HEK293 (cell line): ENCODE results near the gene MYO9B.

ENCODE experiments used
- CTCF ChIA-PET: fragments of 350-600 bp; formaldehyde crosslinking; extraction: SDS; loops from one replicate; lab custom pipeline; 2021; ENCODE audit warnings: antibody characterized with exemption; lab: Yijun Ruan, JAX
- POLR2A ChIA-PET: fragments of 300-600 bp; formaldehyde crosslinking; extraction: SDS; loops from one replicate; lab custom pipeline; 2020; ENCODE audit warnings: antibody characterized with exemption, inconsistent platforms; lab: Yijun Ruan, JAX
- H3K27ac ChIP-seq: fragments of 200-500 bp; sonication (Bioruptor generic); 2 replicates; pipeline ENCODE4 v1.5.1; 2014; ENCODE audit warnings: low read depth, low read length, control low read depth, inconsistent platforms; ENCODE audit errors: extremely low read depth
- H3K36me3 ChIP-seq, 2 experiments: fragments of 200-500 bp in 1 of 2; sonication (Bioruptor generic) in 1 of 2; 1 replicate in 1 of 2; 2 replicates in 1 of 2; pipeline ENCODE4 v1.5.1; 2014 to 2017; ENCODE audit warnings: inconsistent platforms in 2 of 2, low read length in 2 of 2; ENCODE audit not compliant: control insufficient read depth in 2 of 2, insufficient read depth in 1 of 2
- H3K4me1 ChIP-seq: fragments of 200-500 bp; sonication (Bioruptor generic); 2 replicates; pipeline ENCODE4 v1.5.1; 2014; ENCODE audit warnings: mild to moderate bottlenecking, low read length, inconsistent platforms; ENCODE audit not compliant: control insufficient read depth, insufficient read depth
- H3K4me3 ChIP-seq: 2 replicates; pipeline ENCODE4 v1.5.1; 2011; ENCODE audit warnings: low read depth, mild to moderate bottlenecking, control low read depth, low read length, moderate library complexity
- H3K9me3 ChIP-seq: fragments of 200-500 bp; sonication (Bioruptor generic); 2 replicates; pipeline ENCODE4 v1.5.1; 2014; ENCODE audit warnings: low read depth, low read length, inconsistent platforms; ENCODE audit not compliant: control insufficient read depth, insufficient read depth
- AEBP2 ChIP-seq: fragments of 450-650 bp; formaldehyde crosslinking; IDR thresholded peaks from 2 replicates; pipeline ENCODE4 v1.5.1; 2016; ENCODE audit warnings: missing biosample characterization, missing genetic modification characterization, borderline replicate concordance
- ATF2 ChIP-seq: fragments of 450-650 bp; formaldehyde crosslinking; IDR thresholded peaks from 2 replicates; pipeline ENCODE4 v1.5.1; 2016; ENCODE audit warnings: missing biosample characterization, missing genetic modification characterization, low read depth
- BCL11A ChIP-seq: fragments of 450-650 bp; formaldehyde crosslinking; IDR thresholded peaks from 2 replicates; pipeline ENCODE4 v1.5.1; 2016; ENCODE audit warnings: low read depth, missing biosample characterization, missing genetic modification characterization
- BCL11B ChIP-seq: fragments of 450-650 bp; formaldehyde crosslinking; IDR thresholded peaks from 2 replicates; pipeline ENCODE4 v1.5.1; 2016; ENCODE audit warnings: low read depth, missing biosample characterization, missing genetic modification characterization
- FEZF1 ChIP-seq: fragments of 450-650 bp; formaldehyde crosslinking; IDR thresholded peaks from 2 replicates; pipeline ENCODE4 v1.5.1; 2016; ENCODE audit warnings: missing biosample characterization, missing genetic modification characterization
- GLI4 ChIP-seq: fragments of 450-650 bp; formaldehyde crosslinking; IDR thresholded peaks from 2 replicates; pipeline ENCODE4 v1.5.1; 2016; ENCODE audit warnings: missing biosample characterization, missing genetic modification characterization
- IKZF3 ChIP-seq: fragments of 450-650 bp; IDR thresholded peaks from 2 replicates; pipeline ENCODE4 v1.5.0; 2018; ENCODE audit warnings: missing biosample characterization, mild to moderate bottlenecking, missing genetic modification characterization, moderate library complexity
- KLF9 ChIP-seq: fragments of 450-650 bp; formaldehyde crosslinking; IDR thresholded peaks from 2 replicates; pipeline ENCODE4 v1.5.1; 2016; ENCODE audit warnings: missing biosample characterization, missing genetic modification characterization, low read depth
- OVOL3 ChIP-seq: fragments of 450-650 bp; formaldehyde crosslinking; IDR thresholded peaks from 2 replicates; pipeline ENCODE4 v1.5.1; 2016; ENCODE audit warnings: missing biosample characterization, missing genetic modification characterization
- PRDM6 ChIP-seq: fragments of 450-650 bp; formaldehyde crosslinking; IDR thresholded peaks from 2 replicates; pipeline ENCODE4 v1.5.1; 2017; ENCODE audit warnings: missing biosample characterization, missing genetic modification characterization
- REPIN1 ChIP-seq: fragments of 450-650 bp; formaldehyde crosslinking; IDR thresholded peaks from 2 replicates; pipeline ENCODE4 v1.5.1; 2017; ENCODE audit warnings: missing biosample characterization, missing genetic modification characterization, low read depth
- WT1 ChIP-seq: fragments of 450-650 bp; formaldehyde crosslinking; IDR thresholded peaks from 2 replicates; pipeline ENCODE4 v1.5.1; 2016; ENCODE audit warnings: missing biosample characterization, missing genetic modification characterization
- ZBTB11 ChIP-seq: fragments of 450-650 bp; formaldehyde crosslinking; conservative IDR thresholded peaks from 2 replicates; pipeline ENCODE4 v1.5.1; 2016; ENCODE audit warnings: low read depth, missing biosample characterization, missing genetic modification characterization
- ZBTB17 ChIP-seq: fragments of 450-650 bp; formaldehyde crosslinking; IDR thresholded peaks from 2 replicates; pipeline ENCODE4 v1.5.1; 2016; ENCODE audit warnings: missing biosample characterization, missing genetic modification characterization
- ZFP41 ChIP-seq: fragments of 450-650 bp; formaldehyde crosslinking; IDR thresholded peaks from 2 replicates; pipeline ENCODE4 v1.5.1; 2016; ENCODE audit warnings: missing biosample characterization, missing genetic modification characterization, borderline replicate concordance
- ZNF335 ChIP-seq: fragments of 450-650 bp; formaldehyde crosslinking; conservative IDR thresholded peaks from 2 replicates; pipeline ENCODE4 v1.5.1; 2016; ENCODE audit warnings: missing biosample characterization, missing genetic modification characterization
- ZNF449 ChIP-seq: fragments of 450-650 bp; formaldehyde crosslinking; IDR thresholded peaks from 2 replicates; pipeline ENCODE4 v1.5.1; 2017; ENCODE audit warnings: missing biosample characterization, mild to moderate bottlenecking, missing genetic modification characterization, moderate library complexity
- ZNF488 ChIP-seq: fragments of 450-650 bp; formaldehyde crosslinking; IDR thresholded peaks from 2 replicates; pipeline ENCODE4 v1.5.1; 2016; ENCODE audit warnings: missing biosample characterization, missing genetic modification characterization
- ZNF501 ChIP-seq: fragments of 450-650 bp; formaldehyde crosslinking; IDR thresholded peaks from 2 replicates; pipeline ENCODE4 v1.5.1; 2016; ENCODE audit warnings: missing biosample characterization, missing genetic modification characterization
- ZNF521 ChIP-seq: fragments of 450-650 bp; formaldehyde crosslinking; IDR thresholded peaks from 2 replicates; pipeline ENCODE4 v1.5.1; 2017; ENCODE audit warnings: missing biosample characterization, mild to moderate bottlenecking, missing genetic modification characterization
- ZNF530 ChIP-seq: fragments of 450-650 bp; formaldehyde crosslinking; IDR thresholded peaks from 2 replicates; pipeline ENCODE4 v1.5.1; 2016; ENCODE audit warnings: low read depth, missing biosample characterization, missing genetic modification characterization
- ZNF585B ChIP-seq: fragments of 450-650 bp; formaldehyde crosslinking; IDR thresholded peaks from 2 replicates; pipeline ENCODE4 v1.5.1; 2016; ENCODE audit warnings: missing biosample characterization, missing genetic modification characterization
- ZNF600 ChIP-seq: fragments of 450-650 bp; formaldehyde crosslinking; IDR thresholded peaks from 2 replicates; pipeline ENCODE4 v1.5.1; 2016; ENCODE audit warnings: missing biosample characterization, missing genetic modification characterization
- ZNF830 ChIP-seq: fragments of 450-650 bp; IDR thresholded peaks from 2 replicates; pipeline ENCODE4 v1.5.0; 2018; ENCODE audit warnings: missing biosample characterization, missing genetic modification characterization, low read depth, mild to moderate bottlenecking, moderate library complexity
- ZSCAN16 ChIP-seq: fragments of 450-650 bp; formaldehyde crosslinking; IDR thresholded peaks from 2 replicates; pipeline ENCODE4 v1.5.1; 2016; ENCODE audit warnings: missing biosample characterization, missing genetic modification characterization
- ZXDB ChIP-seq: fragments of 450-650 bp; formaldehyde crosslinking; IDR thresholded peaks from 2 replicates; pipeline ENCODE4 v1.5.1; 2016; ENCODE audit warnings: missing biosample characterization, missing genetic modification characterization

MYO9B gene

GRCh38 chr19:17226002-17226933 lies 150.7 kb downstream of the MYO9B start, which contains the start of gene OCEL1:
Gene OCEL1 (plus strand): TSS chr19:17226226. CDS start chr19:17226248, 22 bp downstream.
- ChIA-PET POLR2A (interaction anchor here (0.6 to 5.5 kb wide), 10 partner anchors 10 to 150 kb away, joined by 3 to 61 read pairs (median 10); partner anchors contain the start of genes BABAM1, DDA1, MYO9B and NR2F6), CTCF (interaction anchor here (0.6 to 1.6 kb wide), 4 partner anchors 20 to 198 kb away, joined by 3 to 4 read pairs (median 3); no protein-coding TSS in a partner anchor)
- peak within 1 kb of the TSS; percentile 47; the same call in 1 of the 2 replicates for H3K27ac ChIP-seq
- H3K9me3 ChIP-seq: no peaks in the 10 kb centered on the region
- peaks cover 3 to 18% of the 10 kb centered on the region in 2 experiments; a peak in 2 of 3 replicates for H3K36me3 ChIP-seq
- H3K4me1 ChIP-seq: no peaks in the 10 kb centered on the region
- peak within 1 kb of the TSS; percentile 76 for H3K4me3 ChIP-seq
- TF ChIP-seq ZNF488 (tag by site-specific recombination): no peak
- peak; percentile 86 for TF ChIP-seq IKZF3 (tag by site-specific recombination)
- TF ChIP-seq WT1 (tag by site-specific recombination): no peak
- no peak for TF ChIP-seq BCL11A (tag by site-specific recombination)
- peak; percentile 63 for TF ChIP-seq KLF9 (tag by site-specific recombination)
- TF ChIP-seq ZBTB11 (tag by site-specific recombination): peak; percentile 87
- no peak for TF ChIP-seq ZFP41 (tag by site-specific recombination)
- TF ChIP-seq PRDM6: no peak
- TF ChIP-seq ZNF600: peak; percentile 79
- peak; percentile 60 for TF ChIP-seq FEZF1 (tag by site-specific recombination)
- TF ChIP-seq GLI4: no peak
- TF ChIP-seq ZNF449 (tag by site-specific recombination): peak; percentile 30
- TF ChIP-seq BCL11B (tag by site-specific recombination): peak; percentile 48; the same call in 1 of the 2 replicates
- TF ChIP-seq ZNF521 (tag by site-specific recombination): no peak
- no peak for TF ChIP-seq ZNF530
- 0 out of 2 replicates have a peak, but pooled peaks have one; percentile 46 for TF ChIP-seq OVOL3 (tag by site-specific recombination)
- TF ChIP-seq REPIN1 (tag by site-specific recombination): no peak
- TF ChIP-seq ZSCAN16 (tag by site-specific recombination): no peak
- peak; percentile 68 for TF ChIP-seq ZXDB (tag by site-specific recombination)
- TF ChIP-seq ZNF501 (tag by site-specific recombination): no peak
- no peak for TF ChIP-seq ZNF585B (tag by site-specific recombination)
- TF ChIP-seq AEBP2 (tag by site-specific recombination): no peak
- TF ChIP-seq ZNF830 (tag by site-specific recombination): no peak
- 0 out of 2 replicates have a peak, but pooled peaks have one; percentile 41 for TF ChIP-seq ATF2 (tag by site-specific recombination)
- peak; percentile 96 for TF ChIP-seq ZBTB17 (tag by site-specific recombination)
- TF ChIP-seq ZNF335 (tag by site-specific recombination): 0 out of 2 replicates have a peak, but pooled peaks have one; percentile 72
